ENCODE measurements around the gene IGHMBP2. TPM values are rescaled to one million over a fixed set of nuclear protein-coding genes. Genes with fewer than 3 reads are reported as not detected.
"Not testable (repeated sequence)": the region's sequence is repeated elsewhere in the genome, so short reads cannot be mapped to it uniquely, and the experiment has no call there.

IGHMBP2 gene
- total RNA-seq, result 10 to 100 TPM in 4 of 6 experiments, 1 to 10 TPM in 2; 5.8 to 21.2 (median 11.5) TPM
- long read RNA-seq, partial matches to known transcripts, result 1 of 2 reads
- long read RNA-seq, other reads (novel, unspliced or antisense), result 1 of 2 reads

DNA sequence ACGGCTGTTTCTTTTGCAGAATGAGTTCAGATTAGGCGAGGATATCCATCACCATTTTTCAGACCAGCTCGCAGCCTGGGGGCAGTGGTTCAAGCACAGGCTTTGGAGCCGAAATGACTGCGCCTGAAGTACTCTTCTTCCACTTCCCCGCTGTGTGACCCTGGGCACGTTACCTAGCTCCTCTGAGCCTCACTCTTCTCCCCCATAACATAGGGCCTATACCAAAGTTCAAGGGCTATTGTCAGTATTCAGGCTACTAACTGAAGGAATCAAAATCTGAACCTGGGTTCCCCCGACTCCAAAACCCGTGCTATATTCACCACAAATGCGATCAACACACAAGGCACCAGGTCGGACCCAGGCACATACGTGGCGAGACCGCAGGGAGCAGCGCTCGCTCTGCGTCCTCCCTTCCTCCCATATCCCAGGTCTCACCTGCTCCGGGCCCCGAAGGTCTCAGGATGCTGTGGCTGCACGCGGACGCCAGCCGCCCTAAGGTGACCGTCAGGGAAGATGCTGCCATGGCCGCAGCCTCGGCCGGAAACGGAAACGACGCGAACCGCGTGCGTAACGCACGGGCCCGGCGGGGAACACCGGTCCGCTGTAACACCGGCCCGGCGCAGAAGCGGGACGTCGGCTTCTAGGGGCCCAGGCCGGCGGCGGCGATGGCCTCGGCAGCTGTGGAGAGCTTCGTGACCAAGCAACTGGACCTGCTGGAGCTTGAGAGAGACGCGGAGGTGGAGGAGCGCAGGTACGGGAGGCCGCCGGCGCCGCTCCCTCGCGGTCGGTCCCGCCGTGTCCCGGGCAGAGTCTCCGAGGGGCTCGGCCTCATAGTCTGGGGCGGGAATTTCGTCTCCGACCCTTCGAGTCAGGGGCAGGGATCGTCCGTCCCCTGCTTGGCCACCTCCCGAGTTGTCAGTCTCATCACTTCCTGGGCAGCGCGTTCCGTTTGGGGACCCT is at the start of gene IGHMBP2, which contains the start of gene MRPL21:
TSS of gene IGHMBP2 (plus strand) at position 604 of the 960 bp plus-strand sequence. CDS start at position 666, 62 bp downstream.
TSS of gene MRPL21 (minus strand) at position 545 of the 960 bp plus-strand sequence. CDS start at position 523, 22 bp downstream.
- H3K9me3 ChIP-seq, result no peaks in the 10 kb centered on the region
- ATAC-seq (peak; percentile 96 to 98 (median 97)), DNase-seq (peak; percentile 85 to 92 (median 88))
- H3K27ac ChIP-seq, result peak within 1 kb of the TSS; percentile 70 to 88 (median 83)
- peaks cover 0 to 23% (median 12%) of the 10 kb centered on the region in 4 donors for H3K36me3 ChIP-seq
- H3K4me1 ChIP-seq, result peaks cover 0 to 24% (median 10%) of the 10 kb centered on the region in 4 donors
- intact Hi-C loops (cut with DNase I), result no loop called here
- WGBS (ENCODE audit: insufficient coverage, low coverage, low lambda C conversion rate, missing lambda C conversion rate), result 1% methylated on average over 36 of the region's 78 CpGs
- TF ChIP-seq POLR2A (IDR thresholded peaks at IDR 0.05), result peak; percentile 34
- TF ChIP-seq, protein P1, sequence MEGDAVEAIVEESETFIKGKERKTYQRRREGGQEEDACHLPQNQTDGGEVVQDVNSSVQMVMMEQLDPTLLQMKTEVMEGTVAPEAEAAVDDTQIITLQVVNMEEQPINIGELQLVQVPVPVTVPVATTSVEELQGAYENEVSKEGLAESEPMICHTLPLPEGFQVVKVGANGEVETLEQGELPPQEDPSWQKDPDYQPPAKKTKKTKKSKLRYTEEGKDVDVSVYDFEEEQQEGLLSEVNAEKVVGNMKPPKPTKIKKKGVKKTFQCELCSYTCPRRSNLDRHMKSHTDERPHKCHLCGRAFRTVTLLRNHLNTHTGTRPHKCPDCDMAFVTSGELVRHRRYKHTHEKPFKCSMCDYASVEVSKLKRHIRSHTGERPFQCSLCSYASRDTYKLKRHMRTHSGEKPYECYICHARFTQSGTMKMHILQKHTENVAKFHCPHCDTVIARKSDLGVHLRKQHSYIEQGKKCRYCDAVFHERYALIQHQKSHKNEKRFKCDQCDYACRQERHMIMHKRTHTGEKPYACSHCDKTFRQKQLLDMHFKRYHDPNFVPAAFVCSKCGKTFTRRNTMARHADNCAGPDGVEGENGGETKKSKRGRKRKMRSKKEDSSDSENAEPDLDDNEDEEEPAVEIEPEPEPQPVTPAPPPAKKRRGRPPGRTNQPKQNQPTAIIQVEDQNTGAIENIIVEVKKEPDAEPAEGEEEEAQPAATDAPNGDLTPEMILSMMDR (IDR thresholded peaks at IDR 0.05), result no peak
- H3K4me3 ChIP-seq, result peak within 1 kb of the TSS; percentile 83 to 99 (median 98)
- no peaks in the 10 kb centered on the region for H3K27me3 ChIP-seq

DNA sequence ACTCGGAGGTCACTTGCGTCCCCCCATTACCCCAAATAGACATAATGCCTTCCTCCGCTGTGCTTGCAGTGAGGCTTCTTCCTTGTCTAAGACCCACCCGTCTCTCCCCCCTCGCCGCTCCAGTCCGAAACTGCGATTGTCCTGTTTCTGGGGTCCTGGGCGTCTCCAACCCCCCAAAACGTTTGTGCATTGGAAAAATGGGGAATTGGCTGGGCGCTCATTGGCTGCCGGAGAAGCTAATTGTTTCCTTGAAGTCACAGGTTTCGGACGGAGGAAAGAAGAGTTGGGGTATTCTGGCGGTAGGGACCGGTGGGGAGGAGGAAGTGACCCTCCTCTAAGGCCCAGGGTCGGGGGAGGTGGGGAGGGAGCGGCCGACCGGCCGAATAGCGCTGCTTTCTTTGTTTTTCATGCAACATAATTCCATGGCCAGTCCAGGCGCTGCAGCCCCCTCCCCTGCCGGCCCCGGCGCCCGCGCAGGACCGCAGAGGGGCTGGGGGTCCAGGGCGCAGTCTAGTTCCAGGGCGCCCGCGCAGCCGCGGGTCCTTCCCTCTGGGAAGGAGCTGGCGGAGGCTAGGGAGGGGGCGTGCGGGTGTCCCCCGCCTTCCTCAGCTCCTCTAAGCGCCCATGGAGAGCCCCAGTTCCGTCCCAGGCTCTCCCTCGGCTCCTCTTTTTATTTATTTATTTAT is 49.3 kb upstream of the IGHMBP2 start:
- Histone ChIP-seq H3K4me3 (peak overlapping the region; percentile 31 to 45 (median 35)), H3K9me3 (no peaks in the 10 kb centered on the region), H3K27ac (no peak overlapping the region), H3K36me3 (no peaks in the 10 kb centered on the region), H3K27me3 (no peaks in the 10 kb centered on the region), H3K4me1 (peaks cover 5 to 19% (median 11%) of the 10 kb centered on the region in 4 donors)
- no peak for DNase-seq
- TF ChIP-seq, protein P1 (IDR thresholded peaks at IDR 0.05), result no peak
- TF ChIP-seq POLR2A (IDR thresholded peaks at IDR 0.05), result no peak
- ATAC-seq, result no peak
- intact Hi-C loops (cut with DNase I), result no loop called here
- whole genome bisulfite sequencing (ENCODE audit: insufficient coverage, low coverage, low lambda C conversion rate, missing lambda C conversion rate), result 40% methylated on average over 23 of the region's 42 CpGs

DNA sequence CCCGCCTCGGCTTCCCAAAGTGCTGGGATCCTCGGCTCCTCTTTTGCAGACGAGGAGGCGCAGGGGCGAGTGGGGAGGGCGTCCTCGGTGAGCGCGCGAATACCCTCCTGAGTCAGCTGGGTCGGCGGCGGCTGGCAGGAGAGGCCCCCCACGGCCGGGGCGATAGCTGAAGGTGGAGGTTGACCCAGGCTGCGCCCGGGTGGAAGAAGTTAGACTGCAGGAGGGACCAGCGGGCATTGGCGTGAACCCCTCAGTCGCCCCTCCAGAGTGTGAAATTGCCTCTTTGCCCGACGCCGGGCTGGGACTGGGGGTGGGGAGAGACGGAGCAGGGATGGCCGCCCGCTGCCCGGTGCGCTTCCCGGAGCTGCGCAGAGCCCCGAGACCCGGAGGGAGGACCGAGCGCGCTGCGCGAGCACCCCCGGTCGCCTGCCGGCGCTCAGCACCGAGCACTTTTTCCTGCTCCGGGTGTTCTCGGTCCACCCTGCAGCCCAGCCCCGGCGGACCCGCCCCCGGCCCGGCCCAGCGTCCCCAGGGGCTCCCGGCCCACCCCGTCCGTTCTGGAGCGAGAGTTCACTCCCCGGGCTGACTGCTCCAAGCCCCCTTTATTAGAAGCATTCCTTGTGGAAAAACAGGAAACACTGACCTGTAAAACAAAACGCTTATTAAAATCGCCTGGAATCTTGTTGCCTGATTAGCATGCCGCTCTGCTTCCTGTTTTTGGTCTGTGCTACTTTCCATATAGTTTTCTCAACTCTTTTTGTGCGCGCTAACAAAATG is 48.3 kb upstream of the IGHMBP2 start:
- WGBS (ENCODE audit: insufficient coverage, low coverage, low lambda C conversion rate, missing lambda C conversion rate), result 40% methylated on average over 23 of the region's 62 CpGs
- Histone ChIP-seq H3K9me3 (no peaks in the 10 kb centered on the region), H3K4me3 (peak overlapping the region; percentile 31 to 45 (median 35)), H3K27ac (peak overlapping the region; percentile 14 to 87 (median 75)), H3K4me1 (peaks cover 5 to 19% (median 11%) of the 10 kb centered on the region in 4 donors), H3K36me3 (no peaks in the 10 kb centered on the region), H3K27me3 (no peaks in the 10 kb centered on the region)
- DNase-seq (peak in 2 of 3 donors; percentile 69 to 74), ATAC-seq (peak; percentile 48 to 79 (median 68))
- intact Hi-C loops (cut with DNase I), result no loop called here
- TF ChIP-seq, protein P1 (IDR thresholded peaks at IDR 0.05), result peak in 1 of 4 donors; percentile 12
- TF ChIP-seq POLR2A (IDR thresholded peaks at IDR 0.05), result no peak

DNA sequence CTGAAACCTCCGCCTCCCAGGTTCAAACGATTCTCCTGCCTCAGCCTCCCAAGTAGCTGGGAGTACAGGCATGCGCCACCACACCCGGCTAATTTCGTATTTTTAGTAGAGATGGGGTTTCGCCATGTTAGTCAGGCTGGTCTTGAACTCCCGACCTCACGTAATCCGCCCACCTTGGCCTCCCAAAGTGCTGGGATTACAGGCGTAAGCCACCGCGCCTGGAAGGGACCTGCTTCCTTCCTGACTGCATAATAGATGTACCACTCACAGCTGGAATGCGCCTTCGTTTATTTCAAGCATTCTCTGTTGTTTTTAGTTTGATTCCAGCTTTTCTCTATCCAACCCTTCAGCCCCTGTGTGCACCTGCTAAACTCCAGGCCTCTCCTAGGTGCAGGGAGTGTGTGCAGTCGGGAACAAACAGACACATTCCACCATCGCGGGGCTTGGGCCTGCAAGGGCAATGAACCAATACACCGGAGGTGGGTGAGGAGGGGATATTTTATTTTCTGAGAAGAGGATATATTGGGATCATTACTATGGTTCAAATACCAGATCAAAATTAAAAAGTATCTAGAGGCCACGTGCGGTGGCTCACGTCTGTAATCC is 47.2 kb upstream of the IGHMBP2 start:
- peak overlapping the region; percentile 53 to 87 (median 75) for H3K27ac ChIP-seq
- intact Hi-C loops (cut with DNase I); H3K36me3 ChIP-seq; H3K4me3 ChIP-seq; H3K27me3 ChIP-seq; ATAC-seq; H3K9me3 ChIP-seq: not testable (repeated sequence)
- H3K4me1 ChIP-seq, result peaks cover 5 to 19% (median 11%) of the 10 kb centered on the region in 4 donors
- 64% methylated on average over 17 of the region's 21 CpGs for WGBS (ENCODE audit: insufficient coverage, low coverage, low lambda C conversion rate, missing lambda C conversion rate)
- peak in 1 of 3 donors; percentile 25 for DNase-seq
